HL-60 (cell line): ENCODE measurements around the gene NMNAT2.

Experiments used
- GABPA ChIP-seq: IDR thresholded peaks from 2 replicates; pipeline ENCODE4 v1.6.1; 2012; ENCODE audit warnings: low read depth
- POLR2AphosphoS5 ChIP-seq: IDR thresholded peaks from 2 replicates; pipeline ENCODE4 v1.6.1; 2012; ENCODE audit warnings: low read depth
- SPI1 ChIP-seq: IDR thresholded peaks from 2 replicates; pipeline ENCODE4 v1.6.1; 2012; ENCODE audit warnings: low read depth, mild to moderate bottlenecking, borderline replicate concordance
- TF ChIP-seq, protein P1 (sequence below): IDR thresholded peaks from one replicate; pipeline ENCODE4 v1.5.1; 2011; ENCODE audit warnings: low read length, control low read depth, inconsistent platforms; ENCODE audit not compliant: insufficient read depth
- TF ChIP-seq, protein P2 (sequence below): IDR thresholded peaks from 2 replicates; pipeline ENCODE4 v1.6.1; 2012; ENCODE audit warnings: low read depth; ENCODE audit not compliant: insufficient replicate concordance

- TF ChIP-seq, protein P1, sequence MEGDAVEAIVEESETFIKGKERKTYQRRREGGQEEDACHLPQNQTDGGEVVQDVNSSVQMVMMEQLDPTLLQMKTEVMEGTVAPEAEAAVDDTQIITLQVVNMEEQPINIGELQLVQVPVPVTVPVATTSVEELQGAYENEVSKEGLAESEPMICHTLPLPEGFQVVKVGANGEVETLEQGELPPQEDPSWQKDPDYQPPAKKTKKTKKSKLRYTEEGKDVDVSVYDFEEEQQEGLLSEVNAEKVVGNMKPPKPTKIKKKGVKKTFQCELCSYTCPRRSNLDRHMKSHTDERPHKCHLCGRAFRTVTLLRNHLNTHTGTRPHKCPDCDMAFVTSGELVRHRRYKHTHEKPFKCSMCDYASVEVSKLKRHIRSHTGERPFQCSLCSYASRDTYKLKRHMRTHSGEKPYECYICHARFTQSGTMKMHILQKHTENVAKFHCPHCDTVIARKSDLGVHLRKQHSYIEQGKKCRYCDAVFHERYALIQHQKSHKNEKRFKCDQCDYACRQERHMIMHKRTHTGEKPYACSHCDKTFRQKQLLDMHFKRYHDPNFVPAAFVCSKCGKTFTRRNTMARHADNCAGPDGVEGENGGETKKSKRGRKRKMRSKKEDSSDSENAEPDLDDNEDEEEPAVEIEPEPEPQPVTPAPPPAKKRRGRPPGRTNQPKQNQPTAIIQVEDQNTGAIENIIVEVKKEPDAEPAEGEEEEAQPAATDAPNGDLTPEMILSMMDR, result no peak
- no peak for TF ChIP-seq POLR2AphosphoS5
- TF ChIP-seq, protein P2, sequence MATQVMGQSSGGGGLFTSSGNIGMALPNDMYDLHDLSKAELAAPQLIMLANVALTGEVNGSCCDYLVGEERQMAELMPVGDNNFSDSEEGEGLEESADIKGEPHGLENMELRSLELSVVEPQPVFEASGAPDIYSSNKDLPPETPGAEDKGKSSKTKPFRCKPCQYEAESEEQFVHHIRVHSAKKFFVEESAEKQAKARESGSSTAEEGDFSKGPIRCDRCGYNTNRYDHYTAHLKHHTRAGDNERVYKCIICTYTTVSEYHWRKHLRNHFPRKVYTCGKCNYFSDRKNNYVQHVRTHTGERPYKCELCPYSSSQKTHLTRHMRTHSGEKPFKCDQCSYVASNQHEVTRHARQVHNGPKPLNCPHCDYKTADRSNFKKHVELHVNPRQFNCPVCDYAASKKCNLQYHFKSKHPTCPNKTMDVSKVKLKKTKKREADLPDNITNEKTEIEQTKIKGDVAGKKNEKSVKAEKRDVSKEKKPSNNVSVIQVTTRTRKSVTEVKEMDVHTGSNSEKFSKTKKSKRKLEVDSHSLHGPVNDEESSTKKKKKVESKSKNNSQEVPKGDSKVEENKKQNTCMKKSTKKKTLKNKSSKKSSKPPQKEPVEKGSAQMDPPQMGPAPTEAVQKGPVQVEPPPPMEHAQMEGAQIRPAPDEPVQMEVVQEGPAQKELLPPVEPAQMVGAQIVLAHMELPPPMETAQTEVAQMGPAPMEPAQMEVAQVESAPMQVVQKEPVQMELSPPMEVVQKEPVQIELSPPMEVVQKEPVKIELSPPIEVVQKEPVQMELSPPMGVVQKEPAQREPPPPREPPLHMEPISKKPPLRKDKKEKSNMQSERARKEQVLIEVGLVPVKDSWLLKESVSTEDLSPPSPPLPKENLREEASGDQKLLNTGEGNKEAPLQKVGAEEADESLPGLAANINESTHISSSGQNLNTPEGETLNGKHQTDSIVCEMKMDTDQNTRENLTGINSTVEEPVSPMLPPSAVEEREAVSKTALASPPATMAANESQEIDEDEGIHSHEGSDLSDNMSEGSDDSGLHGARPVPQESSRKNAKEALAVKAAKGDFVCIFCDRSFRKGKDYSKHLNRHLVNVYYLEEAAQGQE, result no peak
- no peak for TF ChIP-seq GABPA
- TF ChIP-seq SPI1, result no peak
Observed at GRCh38 chr1:183388735-183389134, 29.4 kb downstream of the NMNAT2 start.
